ENCODE measurements around the gene MYO3A.
"Not testable (repeated sequence)": the region's sequence is repeated elsewhere in the genome, so short reads cannot be mapped to it uniquely, and the experiment has no call there.

The MYO3A gene

GRCh38 chr10:25988583-25988982 is 54.6 kb downstream of the MYO3A start:
- DNase-seq, result no peak

- no peak for DNase-seq
These were observed 55.9 kb downstream of the MYO3A start for GRCh38 chr10:25989951-25990350.

DNA sequence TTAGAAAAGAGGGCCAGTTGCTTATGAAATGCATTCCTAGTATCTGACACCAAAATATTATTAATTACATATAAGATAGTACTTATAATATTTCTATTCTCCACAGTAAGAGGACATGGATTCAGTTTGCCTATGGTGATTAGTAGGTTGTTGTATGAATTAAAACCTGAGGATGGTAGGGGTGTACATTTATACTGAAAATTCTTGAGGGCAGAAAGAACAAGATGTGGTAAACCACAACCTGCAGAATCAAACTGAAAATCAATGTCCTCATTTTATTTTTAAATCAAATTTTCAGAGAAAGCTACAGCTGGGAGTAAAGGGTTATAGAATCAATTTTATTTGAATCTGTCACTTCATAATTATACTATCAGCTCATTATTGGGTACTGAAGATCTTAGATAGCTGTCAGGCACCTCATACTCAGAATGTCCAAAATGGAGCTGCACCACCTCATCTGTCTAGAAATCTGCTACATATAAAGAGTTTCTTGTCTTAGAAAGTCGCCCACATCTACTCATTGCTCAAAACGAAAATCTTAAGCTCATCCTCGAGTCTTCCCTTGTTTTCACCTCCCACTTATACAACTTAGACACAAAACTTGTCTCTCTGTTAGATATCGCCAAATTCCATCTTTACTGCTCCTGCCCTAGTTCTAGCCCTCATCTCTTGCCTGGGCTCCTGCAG is 65.4 kb downstream of the MYO3A start:
- no peak for DNase-seq

DNA sequence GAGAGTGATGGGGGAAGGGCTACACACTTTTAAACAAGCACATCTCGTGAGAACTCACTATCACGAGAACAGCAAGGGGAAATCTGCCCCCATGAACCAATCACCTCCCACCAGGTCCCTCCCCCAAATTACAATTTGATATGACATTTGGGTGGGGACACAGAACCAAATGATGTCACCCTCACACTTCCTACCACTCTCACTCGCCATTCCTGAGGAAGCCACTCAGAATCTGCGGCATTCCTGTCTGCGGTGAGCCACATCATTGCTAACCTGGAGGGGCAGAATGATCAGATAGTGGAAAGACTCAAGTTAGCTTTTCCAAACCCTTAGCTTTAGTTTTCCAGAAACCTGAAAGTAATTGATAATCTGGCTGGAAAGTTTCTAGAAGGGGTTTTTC is 66.9 kb downstream of the MYO3A start:
- no peak for DNase-seq

GRCh38 chr10:26002466-26002865 is 68.4 kb downstream of the MYO3A start:
- not testable (repeated sequence) for DNase-seq

DNA sequence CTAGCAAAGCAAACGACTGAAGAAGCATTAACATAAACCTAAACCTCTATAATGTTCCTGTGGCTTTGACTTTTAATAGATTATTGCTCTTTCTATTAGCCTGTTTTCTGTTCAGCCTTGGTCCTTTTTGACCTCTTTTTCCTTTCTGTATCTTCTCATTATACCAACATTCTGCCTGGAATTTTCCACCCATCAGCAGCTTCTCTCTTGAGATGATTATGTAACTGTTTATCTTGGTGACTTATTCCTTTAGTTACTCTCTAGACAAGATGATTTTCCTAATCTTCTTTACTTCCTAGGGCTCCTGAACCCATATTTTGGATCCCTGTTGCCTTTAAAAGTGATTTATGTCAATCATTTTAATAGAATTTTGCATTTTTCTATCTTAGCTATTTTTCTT is 81.1 kb downstream of the MYO3A start:
- DNase-seq, result no peak

DNA sequence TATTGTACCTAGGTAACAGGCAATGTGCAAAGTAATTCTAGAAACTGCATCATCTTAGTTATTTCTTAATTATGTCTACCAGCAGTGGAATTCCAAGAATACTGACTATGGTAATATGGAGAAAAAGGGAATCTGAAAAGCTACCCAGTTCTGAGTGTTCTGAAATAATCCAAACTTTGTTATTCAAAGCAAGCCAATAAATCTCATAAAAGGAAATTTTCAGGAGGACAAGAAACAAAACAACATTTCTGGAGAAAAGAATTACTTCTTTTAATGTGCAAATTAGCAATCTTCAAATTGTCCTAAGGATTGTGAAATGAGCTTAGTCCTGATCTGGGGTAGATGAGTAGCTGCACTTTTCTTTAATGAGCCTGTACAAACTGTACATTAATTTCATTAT is 88.8 kb downstream of the MYO3A start:
- no peak for DNase-seq

DNA sequence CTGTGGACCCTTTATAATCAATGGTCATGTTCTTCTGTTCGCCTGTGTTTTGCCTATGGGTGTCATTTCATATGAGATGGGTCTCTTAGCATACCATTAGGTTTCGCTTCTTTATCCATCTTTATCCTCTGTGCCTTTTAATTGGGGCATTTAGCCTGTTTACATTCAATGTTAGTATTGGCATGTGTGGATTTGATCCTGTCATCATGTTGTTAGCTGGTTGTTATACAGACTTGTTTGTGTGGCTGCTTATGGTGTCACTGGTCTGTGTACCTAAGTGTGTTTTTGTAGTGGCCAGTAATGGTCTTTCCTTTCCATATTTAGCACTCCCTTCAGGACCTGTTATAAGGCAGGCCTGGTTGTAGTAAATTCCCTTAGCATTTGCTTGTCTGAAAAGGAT is 90.3 kb downstream of the MYO3A start:
- no peak for DNase-seq

- DNase-seq, result no peak
These were observed 91.5 kb downstream of the MYO3A start for GRCh38 chr10:26025523-26025922.

- DNase-seq, result no peak
These were observed 95.8 kb downstream of the MYO3A start for GRCh38 chr10:26029858-26030257.

DNA sequence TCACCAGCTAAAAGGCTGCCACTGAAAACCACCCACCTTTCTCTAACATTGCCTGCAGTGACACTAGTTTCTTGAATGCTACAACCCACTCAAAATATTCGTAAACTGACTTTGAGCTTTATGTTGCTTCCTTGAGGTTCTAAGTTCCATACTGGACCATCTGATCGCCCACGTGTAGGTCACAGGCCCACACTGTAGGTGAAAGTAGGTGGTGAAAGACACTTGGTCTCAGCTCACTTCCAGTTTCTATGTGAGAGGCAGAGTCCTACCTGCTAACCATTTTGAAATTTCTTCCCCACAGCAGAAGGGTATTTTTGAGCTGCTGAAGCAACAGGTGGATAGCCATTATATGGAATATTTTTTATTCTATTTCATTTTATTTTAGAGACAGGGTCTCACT is 97.3 kb downstream of the MYO3A start:
- no peak for DNase-seq

DNA sequence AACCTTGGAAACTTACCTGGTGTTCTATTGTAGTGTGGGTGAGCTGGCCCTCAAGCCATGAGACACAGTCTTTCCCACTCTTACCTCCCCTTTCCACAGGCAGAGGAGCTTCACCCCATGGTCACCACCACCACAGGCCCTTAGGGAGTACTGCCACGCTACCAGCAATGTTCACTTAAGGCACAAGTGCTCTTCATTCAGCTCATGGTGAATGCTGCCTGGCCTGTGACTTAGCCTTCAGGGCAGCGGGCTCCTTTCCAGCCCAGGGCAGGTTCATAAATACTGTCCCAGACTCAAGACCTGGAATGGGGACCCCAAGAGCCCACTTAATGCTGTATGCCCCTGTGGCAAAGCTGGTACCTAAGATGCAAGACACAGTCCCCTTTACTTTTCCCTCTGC is 109.4 kb downstream of the MYO3A start:
- DNase-seq, result no peak

DNA sequence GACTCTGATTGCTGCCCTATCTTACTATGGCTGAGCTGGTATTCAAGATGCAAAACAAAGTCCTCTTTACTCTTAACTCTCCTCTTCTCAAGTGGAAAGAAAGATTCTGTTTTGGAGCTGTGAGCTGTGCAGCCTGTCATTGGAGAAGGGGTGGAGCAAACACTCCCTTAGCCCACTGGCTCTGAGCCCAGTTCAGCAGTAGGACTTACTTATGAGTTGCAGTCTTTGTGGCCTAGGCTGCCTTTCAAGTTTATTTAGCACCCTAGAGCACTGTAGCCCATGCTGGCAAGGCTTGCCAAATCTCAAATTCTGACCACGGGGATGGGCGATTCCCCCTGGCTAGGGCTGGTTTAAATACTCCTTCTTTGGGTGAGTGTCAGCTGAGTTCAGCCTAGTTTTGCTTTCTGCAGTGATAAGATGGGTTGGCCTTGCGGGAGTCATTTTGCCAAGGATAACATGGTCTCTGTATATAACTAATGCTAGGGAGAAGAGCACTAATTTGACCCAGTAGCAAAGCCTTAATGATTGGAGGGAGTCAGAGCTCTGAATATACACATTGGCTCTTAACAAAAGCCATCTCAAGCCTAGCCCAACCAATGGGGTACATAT is 110.2 kb downstream of the MYO3A start:
- peak; percentile 1 for DNase-seq

- DNase-seq, result no peak
These were observed 112.2 kb downstream of the MYO3A start for GRCh38 chr10:26046073-26046700.

DNA sequence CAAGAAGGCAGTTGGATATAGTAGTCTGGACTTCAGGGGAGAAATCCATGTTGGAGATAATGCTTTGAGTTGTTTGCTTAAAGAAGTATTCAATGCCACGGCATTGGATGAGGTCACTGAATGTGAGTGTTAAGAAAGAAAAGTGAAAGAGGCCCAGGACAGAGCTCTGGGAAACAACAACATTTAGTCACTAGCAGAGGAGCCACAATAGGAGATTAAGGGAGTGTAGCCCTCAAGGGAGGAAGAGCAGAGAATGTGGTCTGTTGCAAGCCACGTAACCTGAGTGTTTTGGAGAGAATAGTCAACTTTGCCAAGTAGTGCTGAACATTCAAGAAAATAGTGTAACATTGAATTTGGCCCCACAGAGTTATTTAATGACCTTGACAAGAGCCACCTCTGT is 114.7 kb downstream of the MYO3A start:
- no peak for DNase-seq

DNA sequence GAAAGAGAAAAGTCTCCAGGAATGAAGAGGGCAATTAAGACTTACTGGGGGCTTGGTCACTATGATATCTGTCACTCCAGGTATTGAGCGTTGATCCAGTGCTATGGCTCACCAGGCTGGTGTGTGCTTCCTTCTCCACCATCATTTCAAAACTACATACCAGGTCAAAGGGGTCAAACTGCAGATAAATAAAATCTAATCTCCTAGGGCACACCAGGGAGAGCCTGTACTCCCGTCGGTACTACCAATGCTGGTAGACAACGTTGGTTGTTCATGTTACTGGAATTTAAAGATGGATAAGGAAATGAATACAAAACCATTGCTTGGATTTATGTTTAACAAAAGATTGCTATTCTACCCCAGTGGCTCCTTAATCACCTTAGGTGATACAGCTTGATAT is 118.3 kb downstream of the MYO3A start:
- no peak for DNase-seq

DNA sequence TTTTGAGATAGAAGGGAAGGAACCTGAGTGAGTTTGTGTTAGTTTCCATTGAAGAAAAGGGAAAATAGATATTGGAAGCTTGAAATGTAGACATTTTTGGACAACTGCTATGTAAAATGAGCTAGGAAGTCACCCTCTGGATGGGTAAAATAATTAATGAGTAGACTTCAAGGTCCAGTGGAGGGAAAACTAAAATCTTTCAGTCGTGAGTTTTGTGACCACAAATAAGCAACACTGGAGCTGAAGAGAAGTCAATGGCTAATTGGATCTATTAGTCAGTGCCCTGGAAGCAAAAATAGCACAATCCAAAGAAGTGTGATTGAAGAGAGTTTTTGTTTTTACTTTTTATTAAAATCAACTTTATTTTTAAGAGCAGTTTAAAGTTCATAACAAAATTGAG is 123.4 kb downstream of the MYO3A start:
- DNase-seq, result no peak

DNA sequence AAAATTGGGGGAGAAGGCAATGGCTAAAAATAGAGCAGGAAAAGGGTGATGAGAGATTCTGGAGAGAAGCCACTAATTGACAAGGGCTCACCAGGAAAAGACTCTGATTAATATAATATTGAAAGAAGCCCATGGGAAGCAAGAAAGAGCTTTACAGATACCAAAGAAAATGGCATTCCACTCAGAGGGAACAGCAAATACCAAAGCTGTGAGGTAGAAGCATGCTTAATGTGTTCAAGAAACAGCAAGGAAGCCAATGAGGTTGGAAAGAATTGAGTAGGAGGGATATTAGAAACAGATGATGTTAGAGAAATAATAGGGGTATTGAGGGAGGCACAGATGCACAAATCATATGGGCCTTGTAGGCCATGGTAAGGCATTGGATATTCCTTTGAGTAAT is 130.1 kb downstream of the MYO3A start:
- DNase-seq, result no peak

DNA sequence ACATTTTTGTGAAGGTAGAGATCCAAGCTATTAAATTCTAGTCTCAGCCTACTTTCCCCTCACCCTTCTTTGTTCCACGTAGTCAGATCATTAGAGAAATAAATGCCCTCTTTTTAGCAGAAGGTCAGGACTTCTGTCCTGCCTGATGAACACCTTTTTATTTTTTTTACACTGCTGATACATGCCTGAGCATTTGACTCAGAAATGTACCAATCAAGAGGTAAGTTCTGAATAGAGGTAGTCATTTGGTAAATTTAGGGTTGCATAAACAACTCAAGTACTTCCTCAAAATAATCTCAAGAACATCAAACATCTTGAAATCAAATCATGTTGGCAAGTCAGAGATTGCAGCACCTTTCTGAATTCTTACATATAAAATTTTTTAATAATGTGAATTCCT is 133.7 kb downstream of the MYO3A start:
- DNase-seq, result no peak

- not testable (repeated sequence) for DNase-seq
These were observed 146.9 kb downstream of the MYO3A start for GRCh38 chr10:26080971-26081370.

GRCh38 chr10:26081459-26081858 is 147.4 kb downstream of the MYO3A start:
- DNase-seq, result no peak

- no peak for DNase-seq
These were observed 151.5 kb downstream of the MYO3A start for GRCh38 chr10:26085549-26085948.

GRCh38 chr10:26087666-26088065 is 153.6 kb downstream of the MYO3A start:
- no peak for DNase-seq

DNA sequence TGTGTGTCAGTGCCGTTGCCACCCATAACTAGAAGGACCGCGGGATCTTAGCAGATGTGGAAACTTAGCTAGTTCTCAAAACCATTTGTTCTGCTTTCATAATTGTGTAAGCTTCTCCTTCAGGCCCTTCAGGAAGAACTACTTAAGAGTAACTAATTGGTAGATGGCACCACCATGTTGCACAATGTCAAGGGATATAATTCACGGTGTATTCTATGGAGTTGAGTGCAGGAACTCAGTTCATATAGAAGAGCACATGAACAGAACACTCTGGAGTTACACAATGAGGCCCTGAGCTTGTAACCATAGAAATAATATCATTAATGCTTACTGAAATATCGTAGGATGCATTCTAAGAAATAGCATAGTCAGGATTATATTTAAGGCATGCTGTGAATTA is 156.0 kb downstream of the MYO3A start:
- no peak for DNase-seq
